Measurements from ENCODE around the gene GRAP2.
"Not testable (repeated sequence)": the region's sequence is repeated elsewhere in the genome, so short reads cannot be mapped to it uniquely, and the experiment has no call there.

Gene GRAP2

GRCh38 chr22:39900306-39901227 lies at the start of gene GRAP2:
Gene GRAP2, plus strand, starts transcription at chr22:39901084. Its CDS starts 46,023 bp downstream, at chr22:39947107.
- peak; percentile 66 to 68 for DNase-seq

GRCh38 chr22:39851606-39852315 lies 49.1 kb upstream of the GRAP2 start:
- no peak for DNase-seq

GRCh38 chr22:39852799-39853198 lies 48.1 kb upstream of the GRAP2 start:
- no peak for DNase-seq

GRCh38 chr22:39856588-39856987 lies 44.3 kb upstream of the GRAP2 start:
- DNase-seq, result no peak

GRCh38 chr22:39859903-39860588 lies 40.8 kb upstream of the GRAP2 start:
- no peak for DNase-seq

- no peak for DNase-seq
Measured at GRCh38 chr22:39868741-39869140, 32.1 kb upstream of the GRAP2 start.

- not testable (repeated sequence) for DNase-seq
Measured at GRCh38 chr22:39869797-39870196, 31.1 kb upstream of the GRAP2 start.

GRCh38 chr22:39871008-39871798 lies 29.7 kb upstream of the GRAP2 start:
- no peak for DNase-seq

- DNase-seq, result no peak
Measured at GRCh38 chr22:39872548-39872947, 28.3 kb upstream of the GRAP2 start.

- DNase-seq, result peak; percentile 3 to 27
Measured at GRCh38 chr22:39873965-39874364, 26.9 kb upstream of the GRAP2 start.

- DNase-seq, result not testable (repeated sequence)
Measured at GRCh38 chr22:39875176-39875885, 25.6 kb upstream of the GRAP2 start.

GRCh38 chr22:39877079-39877845 lies 23.6 kb upstream of the GRAP2 start:
- DNase-seq, result no peak

GRCh38 chr22:39880722-39881121 lies 20.2 kb upstream of the GRAP2 start:
- DNase-seq, result no peak

GRCh38 chr22:39883057-39883456 lies 17.8 kb upstream of the GRAP2 start:
- DNase-seq, result no peak

GRCh38 chr22:39889924-39890323 lies 11.0 kb upstream of the GRAP2 start:
- DNase-seq, result not testable (repeated sequence)

- no peak for DNase-seq
Measured at GRCh38 chr22:39893526-39893925, 7.4 kb upstream of the GRAP2 start, which contains the start of gene ENTHD1. Gene ENTHD1, minus strand, starts transcription at chr22:39893760. Its CDS starts 6,012 bp downstream, at chr22:39887748.

GRCh38 chr22:39894554-39895092 lies 6.3 kb upstream of the GRAP2 start:
- no peak for DNase-seq

GRCh38 chr22:39895682-39896081 lies 5.2 kb upstream of the GRAP2 start:
- no peak for DNase-seq

GRCh38 chr22:39896313-39896996 lies 4.4 kb upstream of the GRAP2 start:
- DNase-seq, result no peak

- no peak for DNase-seq
Measured at GRCh38 chr22:39897841-39898240, 3.0 kb upstream of the GRAP2 start.
